Neutrophil (primary cell): ENCODE data around the gene RPH3AL.
"Not testable (repeated sequence)": the region's sequence is repeated elsewhere in the genome, so short reads cannot be mapped to it uniquely, and the experiment has no call there.

Experiments
- H3K27ac ChIP-seq: fragments of 200-600 bp; sonication (generic); 2 replicates; pipeline ENCODE4 v1.5.1; 2016; ENCODE audit warnings: mild to moderate bottlenecking, moderate library complexity
- H3K27me3 ChIP-seq: fragments of 200-600 bp; sonication (generic); 2 replicates; pipeline ENCODE4 v1.6.0; 2016; ENCODE audit warnings: mild to moderate bottlenecking
- H3K36me3 ChIP-seq: fragments of 200-600 bp; sonication (generic); 2 replicates; pipeline ENCODE4 v1.5.1; 2017
- H3K4me1 ChIP-seq, 2 experiments: fragments of 200-600 bp in 1 of 2; sonication (generic) in 1 of 2; 1 replicate in 1 of 2; 2 replicates in 1 of 2; pipeline versions ENCODE4 v1.5.1 to v1.6.1; 2013 to 2016; ENCODE audit warnings: low read depth in 1 of 2, low read length in 1 of 2, mild to moderate bottlenecking in 1 of 2, moderate library complexity in 1 of 2; ENCODE audit not compliant: control insufficient read depth in 1 of 2, insufficient read depth in 1 of 2
- H3K4me3 ChIP-seq, 2 experiments: fragments of 200-600 bp in 1 of 2; sonication (generic) in 1 of 2; 1 replicate in 1 of 2; 2 replicates in 1 of 2; pipeline ENCODE4 v1.5.1; 2013 to 2016; ENCODE audit warnings: low read depth in 1 of 2, low read length in 1 of 2, mild to moderate bottlenecking in 1 of 2, moderate library complexity in 1 of 2
- H3K9me3 ChIP-seq: fragments of 200-600 bp; sonication (generic); 2 replicates; pipeline ENCODE4 v1.5.1; 2016
- TF ChIP-seq, protein P1 (sequence below): fragments of 200-600 bp; sonication (generic); IDR thresholded peaks from 2 replicates; pipeline ENCODE4 v1.5.1; 2016; ENCODE audit warnings: antibody characterized with exemption

RPH3AL gene

DNA sequence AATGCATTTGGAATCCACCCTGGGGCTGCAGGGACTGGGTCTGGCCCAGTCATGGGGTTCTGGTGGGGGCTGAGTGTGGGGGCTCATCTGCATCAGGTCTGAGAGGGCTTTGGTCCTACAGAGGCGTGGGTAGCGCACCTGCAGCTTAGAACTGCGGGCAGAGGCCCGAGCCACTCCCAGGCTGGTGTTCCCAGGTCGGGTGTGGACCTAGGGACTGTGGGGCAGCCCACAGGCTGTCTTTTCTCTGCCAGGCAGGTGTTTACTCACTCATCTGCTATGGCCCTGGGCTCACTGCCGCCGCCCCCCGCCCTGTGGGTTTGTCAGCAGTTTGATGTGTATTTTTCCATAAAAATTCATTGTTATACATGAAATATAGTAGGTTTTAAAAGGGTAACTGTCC lies 144.2 kb downstream of the RPH3AL start:
- Histone ChIP-seq H3K27ac (no peak overlapping the region), H3K36me3 (peaks cover 19% of the 10 kb centered on the region), H3K9me3 (no peaks in the 10 kb centered on the region), H3K27me3 (peaks cover 31% of the 10 kb centered on the region), H3K4me3 (no peak overlapping the region), H3K4me1 (no peaks in the 10 kb centered on the region)
- TF ChIP-seq, protein P1, sequence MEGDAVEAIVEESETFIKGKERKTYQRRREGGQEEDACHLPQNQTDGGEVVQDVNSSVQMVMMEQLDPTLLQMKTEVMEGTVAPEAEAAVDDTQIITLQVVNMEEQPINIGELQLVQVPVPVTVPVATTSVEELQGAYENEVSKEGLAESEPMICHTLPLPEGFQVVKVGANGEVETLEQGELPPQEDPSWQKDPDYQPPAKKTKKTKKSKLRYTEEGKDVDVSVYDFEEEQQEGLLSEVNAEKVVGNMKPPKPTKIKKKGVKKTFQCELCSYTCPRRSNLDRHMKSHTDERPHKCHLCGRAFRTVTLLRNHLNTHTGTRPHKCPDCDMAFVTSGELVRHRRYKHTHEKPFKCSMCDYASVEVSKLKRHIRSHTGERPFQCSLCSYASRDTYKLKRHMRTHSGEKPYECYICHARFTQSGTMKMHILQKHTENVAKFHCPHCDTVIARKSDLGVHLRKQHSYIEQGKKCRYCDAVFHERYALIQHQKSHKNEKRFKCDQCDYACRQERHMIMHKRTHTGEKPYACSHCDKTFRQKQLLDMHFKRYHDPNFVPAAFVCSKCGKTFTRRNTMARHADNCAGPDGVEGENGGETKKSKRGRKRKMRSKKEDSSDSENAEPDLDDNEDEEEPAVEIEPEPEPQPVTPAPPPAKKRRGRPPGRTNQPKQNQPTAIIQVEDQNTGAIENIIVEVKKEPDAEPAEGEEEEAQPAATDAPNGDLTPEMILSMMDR, result no peak

- Histone ChIP-seq H3K9me3 (no peaks in the 10 kb centered on the region), H3K4me3 (no peak overlapping the region), H3K27ac (no peak overlapping the region), H3K27me3 (peaks cover 31% of the 10 kb centered on the region), H3K4me1 (no peaks in the 10 kb centered on the region), H3K36me3 (peaks cover 16% of the 10 kb centered on the region)
- TF ChIP-seq, protein P1, result no peak
Measured at GRCh38 chr17:207775-208174, 144.8 kb downstream of the RPH3AL start.

DNA sequence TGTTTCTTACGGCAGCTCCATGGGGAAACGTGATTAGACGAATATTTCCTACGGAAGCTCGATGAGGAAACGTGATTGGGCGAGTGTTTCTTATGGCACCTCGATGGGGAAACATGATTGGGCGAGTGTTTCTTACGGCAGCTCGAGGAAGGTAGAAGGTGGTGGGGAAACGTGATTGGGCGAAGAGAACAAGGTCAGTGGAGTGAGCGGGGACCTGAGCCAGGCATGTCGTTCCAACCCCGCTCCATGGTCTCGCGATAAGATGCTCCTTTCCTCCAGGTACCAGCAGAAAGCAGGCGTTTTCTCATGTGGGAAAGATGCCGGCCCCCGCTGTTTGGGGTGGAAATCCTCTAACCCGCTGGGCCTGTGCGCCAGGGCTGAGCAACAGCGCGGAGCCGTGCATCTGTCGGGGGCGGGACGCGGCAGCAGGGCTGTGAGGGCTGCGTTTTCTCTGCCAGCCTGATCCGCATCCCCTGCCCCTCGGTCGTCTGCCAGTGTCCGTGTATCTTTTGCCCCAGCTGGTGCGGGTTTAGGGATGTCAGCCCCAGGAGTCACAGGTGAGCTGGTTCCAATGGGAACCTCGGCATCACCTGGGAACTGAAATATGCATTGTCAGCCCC lies 145.6 kb downstream of the RPH3AL start:
- Histone ChIP-seq H3K27me3 (peaks cover 31% of the 10 kb centered on the region), H3K9me3 (no peaks in the 10 kb centered on the region), H3K36me3 (peaks cover 9% of the 10 kb centered on the region), H3K4me3 (no peak overlapping the region), H3K4me1 (no peaks in the 10 kb centered on the region), H3K27ac (no peak overlapping the region)
- TF ChIP-seq, protein P1, result no peak

DNA sequence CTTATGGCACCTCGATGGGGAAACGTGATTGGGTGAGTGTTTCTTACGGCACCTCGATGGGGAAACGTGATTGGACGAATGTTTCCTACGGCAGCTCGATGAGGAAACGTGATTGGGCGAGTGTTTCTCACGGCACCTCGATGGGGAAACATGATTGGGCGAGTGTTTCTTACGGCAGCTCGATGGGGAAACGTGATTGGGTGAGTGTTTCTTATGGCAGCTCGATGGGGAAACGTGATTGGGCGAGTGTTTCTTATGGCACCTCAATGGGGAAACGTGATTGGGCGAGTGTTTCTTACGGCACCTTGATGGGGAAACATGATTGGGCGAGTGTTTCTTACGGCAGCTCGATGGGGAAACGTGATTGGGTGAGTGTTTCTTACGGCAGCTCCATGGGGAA lies 146.1 kb downstream of the RPH3AL start:
- H3K9me3 ChIP-seq, H3K4me3 ChIP-seq, H3K27ac ChIP-seq, H3K36me3 ChIP-seq, H3K4me1 ChIP-seq: not testable (repeated sequence)
- peaks cover 31% of the 10 kb centered on the region for H3K27me3 ChIP-seq

DNA sequence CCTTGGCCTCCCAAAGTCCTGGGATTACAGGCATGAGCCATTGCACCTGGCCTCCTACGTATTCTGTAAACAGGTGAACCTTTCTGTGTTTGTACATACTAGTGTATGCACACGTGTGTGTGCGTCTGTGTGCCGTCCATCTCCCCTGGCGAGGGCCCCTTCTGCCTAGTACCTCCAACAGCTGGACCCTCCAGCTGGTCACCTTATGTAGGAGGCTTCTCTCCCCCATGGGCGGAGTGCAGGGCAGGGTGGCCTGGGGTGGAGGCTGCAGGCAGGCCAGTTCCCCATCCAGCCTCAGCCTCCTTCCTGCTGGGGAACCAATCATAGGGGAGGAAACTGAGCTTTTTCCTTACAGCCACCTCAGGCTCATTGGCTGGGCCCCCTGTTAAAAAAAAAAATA lies 146.8 kb downstream of the RPH3AL start:
- H3K27me3 ChIP-seq, result peaks cover 31% of the 10 kb centered on the region
- H3K4me3 ChIP-seq, result no peak overlapping the region
- H3K9me3 ChIP-seq, result no peaks in the 10 kb centered on the region
- no peak overlapping the region for H3K27ac ChIP-seq
- TF ChIP-seq, protein P1, result no peak
- no peaks in the 10 kb centered on the region for H3K36me3 ChIP-seq
- no peaks in the 10 kb centered on the region for H3K4me1 ChIP-seq

DNA sequence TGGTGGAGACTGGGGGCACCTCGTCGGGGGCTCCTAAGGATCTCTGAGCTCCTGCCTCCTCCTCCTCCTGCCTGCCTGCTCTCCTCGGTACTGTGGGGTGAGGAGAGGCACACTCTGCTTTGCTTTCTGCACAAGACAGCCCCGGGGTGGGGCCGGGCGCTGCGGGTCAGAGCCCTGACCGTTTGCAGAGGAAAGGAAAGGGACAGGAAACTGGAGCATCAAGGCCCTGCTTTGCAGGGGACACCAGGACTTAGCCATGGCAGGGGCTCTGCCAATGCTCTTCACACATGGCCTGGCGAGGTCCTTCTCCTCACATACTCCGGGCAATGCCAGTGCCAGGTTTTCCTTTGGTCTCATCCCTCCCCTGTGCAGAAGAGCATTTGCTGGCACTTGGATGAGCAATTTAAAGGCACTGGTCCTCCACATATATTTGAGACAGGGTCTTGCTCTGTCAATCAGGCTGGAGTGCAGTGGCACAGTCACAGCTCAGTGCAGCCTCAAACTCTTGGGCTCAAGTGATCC lies 147.4 kb downstream of the RPH3AL start:
- Histone ChIP-seq H3K36me3 (no peaks in the 10 kb centered on the region), H3K27ac (no peak overlapping the region), H3K27me3 (peaks cover 31% of the 10 kb centered on the region), H3K4me3 (no peak overlapping the region), H3K9me3 (no peaks in the 10 kb centered on the region), H3K4me1 (no peaks in the 10 kb centered on the region)
- TF ChIP-seq, protein P1, result no peak
